Keratinocyte (primary cell): Measurements from ENCODE around the gene ZNF180. TPM values are rescaled to one million over a fixed set of nuclear protein-coding genes. Genes with fewer than 3 reads are reported as not detected.

ENCODE experiments used
- DNase-seq: peaks from one replicate; pipeline ENCODE4 v3.0.0-alpha.2; 2011; ENCODE audit warnings: low read depth, missing footprints, low spot score
- FAIRE-seq: peaks from 2 replicates; lab custom pipeline; 2011; peaks lifted over from hg19 to GRCh38; lab: Jason Lieb, UNC
- H2AFZ ChIP-seq: 2 replicates; pipeline ENCODE4 v1.6.0; 2012; ENCODE audit warnings: low read length, control low read depth, inconsistent platforms; ENCODE audit not compliant: control insufficient read depth
- H3K27ac ChIP-seq: 2 replicates; pipeline ENCODE4 v1.5.1; 2011; ENCODE audit warnings: low read length; ENCODE audit not compliant: control insufficient read depth, insufficient read depth
- H3K27me3 ChIP-seq: 3 replicates; pipeline ENCODE4 v1.6.0; 2011; ENCODE audit warnings: low read length; ENCODE audit not compliant: control insufficient read depth, insufficient read depth; ENCODE audit errors: extremely low read depth
- H3K36me3 ChIP-seq, 2 experiments: 2 replicates in 1 of 2; 3 replicates in 1 of 2; pipeline ENCODE4 v1.5.1; 2011; ENCODE audit warnings: low read length in 2 of 2, mild to moderate bottlenecking in 1 of 2; ENCODE audit not compliant: control insufficient read depth in 2 of 2, insufficient read depth in 2 of 2; ENCODE audit errors: extremely low read depth in 1 of 2
- H3K4me1 ChIP-seq: 3 replicates; pipeline ENCODE4 v1.5.1; 2011; ENCODE audit warnings: low read length; ENCODE audit not compliant: control insufficient read depth, insufficient read depth; ENCODE audit errors: extremely low read depth
- H3K4me2 ChIP-seq: 3 replicates; pipeline ENCODE4 v1.6.0; 2011; ENCODE audit warnings: low read depth, low read length; ENCODE audit not compliant: control insufficient read depth, insufficient read depth; ENCODE audit errors: extremely low read depth
- H3K4me3 ChIP-seq, 3 experiments: fragments of 200-600 bp in 1 of 3; sonication (generic) in 1 of 3; 2 replicates in 2 of 3; 3 replicates in 1 of 3; pipeline ENCODE4 v1.5.1; 2011 to 2016; ENCODE audit warnings: low read length in 3 of 3, mild to moderate bottlenecking in 3 of 3, control low read depth in 2 of 3, inconsistent platforms in 1 of 3, low read depth in 1 of 3, mixed read lengths in 1 of 3, mixed run types in 1 of 3, moderate library complexity in 1 of 3; ENCODE audit not compliant: control insufficient read depth in 2 of 3, insufficient read depth in 2 of 3; ENCODE audit errors: extremely low read depth in 1 of 3
- H3K79me2 ChIP-seq: 2 replicates; pipeline ENCODE4 v1.6.0; 2012; ENCODE audit warnings: low read length; ENCODE audit not compliant: control insufficient read depth, insufficient read depth
- H3K9ac ChIP-seq: 3 replicates; pipeline ENCODE4 v1.6.0; 2011; ENCODE audit warnings: low read length; ENCODE audit not compliant: control insufficient read depth, insufficient read depth; ENCODE audit errors: extremely low read depth
- H3K9me1 ChIP-seq: 3 replicates; pipeline ENCODE4 v1.6.0; 2011; ENCODE audit warnings: low read length; ENCODE audit not compliant: control insufficient read depth, insufficient read depth; ENCODE audit errors: extremely low read depth
- H3K9me3 ChIP-seq: 2 replicates; pipeline ENCODE4 v1.5.1; 2012; ENCODE audit warnings: low read depth, low read length; ENCODE audit not compliant: control insufficient read depth
- H4K20me1 ChIP-seq: 3 replicates; pipeline ENCODE4 v1.6.0; 2011; ENCODE audit warnings: low read length; ENCODE audit not compliant: control insufficient read depth, insufficient read depth; ENCODE audit errors: extremely low read depth
- CTCF ChIP-seq, 3 experiments: IDR thresholded peaks in 1 of 3; conservative IDR thresholded peaks in 1 of 3; optimal IDR thresholded peaks in 1 of 3; 2 replicates in 2 of 3; 3 replicates in 1 of 3; pipeline versions ENCODE3 to v1.5.1; 2011; ENCODE audit warnings: low read length in 3 of 3, mild to moderate bottlenecking in 3 of 3, moderate library complexity in 2 of 3, control low read depth in 1 of 3, inconsistent platforms in 1 of 3; ENCODE audit not compliant: insufficient read depth in 2 of 3; ENCODE audit errors: extremely low read depth in 1 of 3
- EZH2 ChIP-seq: IDR thresholded peaks from one replicate; pipeline ENCODE4 v1.6.1; 2012; ENCODE audit warnings: inconsistent platforms, mild to moderate bottlenecking, low read length, moderate library complexity
- dilution Hi-C: fragments of 300-500 bp; cut with MboI; formaldehyde crosslinking; loops from one replicate; pipeline ENCODE4 v1.7.0; 2020; ENCODE audit warnings: low sequenced_read_pairs; ENCODE audit not compliant: extremely low pct_ligation_motif_present
- polyA plus RNA-seq, 5 experiments: library from polyadenylated mRNA; depleted of rRNA in 3 of 5; stranded (reverse) in 3 of 5; stranded (forward) in 1 of 5; unstranded in 1 of 5; fragments of >200 nt; gene quantifications; 1 replicate in 1 of 5; 2 replicates in 3 of 5; 3 replicates in 1 of 5; pipeline versions ENCODE4 v1.2.1 to v1.2.3, GENCODE V29; 2011 to 2012; ENCODE audit warnings: missing spikeins in 2 of 5, low read depth in 1 of 5, low replicate concordance in 1 of 5

ZNF180 gene
- polyA plus RNA-seq, 1 donor (not counting 4 experiments of a cell fraction or from before 2014, with no cell fraction given) = 2.6 TPM

GRCh38 chr19:44548736-44549135 is 48.4 kb upstream of the ZNF180 start:
- no peak for TF ChIP-seq EZH2
- TF ChIP-seq CTCF (optimal IDR thresholded peaks at IDR 0.05 in 1 of 3, IDR thresholded peaks at IDR 0.05 in 1 of 3, conservative IDR thresholded peaks at IDR 0.05 in 1 of 3; ENCODE audit: extremely low read depth in 1 of 3, insufficient read depth in 2 of 3, low read length in 3 of 3) = no peak
- no peaks in the 10 kb centered on the region for H4K20me1 ChIP-seq
- H3K36me3 ChIP-seq = no peaks in the 10 kb centered on the region
- no peak overlapping the region for H2AFZ ChIP-seq
- peaks cover 20% of the 10 kb centered on the region for H3K4me1 ChIP-seq
- dilution Hi-C loops = no loop called here
- no peak overlapping the region for H3K4me2 ChIP-seq
- no peaks in the 10 kb centered on the region for H3K9me1 ChIP-seq
- no peaks in the 10 kb centered on the region for H3K79me2 ChIP-seq
- no peaks in the 10 kb centered on the region for H3K9me3 ChIP-seq
- no peaks in the 10 kb centered on the region for H3K27me3 ChIP-seq
- no peak overlapping the region for H3K27ac ChIP-seq
- FAIRE-seq (peak; percentile 85), DNase-seq (no peak)
- H3K9ac ChIP-seq = no peak overlapping the region
- no peak overlapping the region for H3K4me3 ChIP-seq

- H4K20me1 ChIP-seq = no peaks in the 10 kb centered on the region
- TF ChIP-seq EZH2 (no peak), CTCF (optimal IDR thresholded peaks at IDR 0.05 in 1 of 3, IDR thresholded peaks at IDR 0.05 in 1 of 3, conservative IDR thresholded peaks at IDR 0.05 in 1 of 3; ENCODE audit: extremely low read depth in 1 of 3, insufficient read depth in 2 of 3, low read length in 3 of 3) (no peak)
Measured at GRCh38 chr19:44544031-44544430, 43.7 kb upstream of the ZNF180 start.

More at GRCh38 chr19:44544031-44544430, 43.7 kb upstream of the ZNF180 start:
- DNase-seq = no peak
- no peak overlapping the region for H2AFZ ChIP-seq
- H3K4me3 ChIP-seq = no peak overlapping the region
- H3K79me2 ChIP-seq = no peaks in the 10 kb centered on the region
- H3K9me3 ChIP-seq = no peaks in the 10 kb centered on the region
- no peak overlapping the region for H3K27ac ChIP-seq
- dilution Hi-C loops = no loop called here
- no peak for FAIRE-seq
- H3K4me1 ChIP-seq = peaks cover 10% of the 10 kb centered on the region
- no peak overlapping the region for H3K4me2 ChIP-seq
- no peaks in the 10 kb centered on the region for H3K9me1 ChIP-seq
- no peaks in the 10 kb centered on the region for H3K27me3 ChIP-seq
- no peak overlapping the region for H3K9ac ChIP-seq
- no peaks in the 10 kb centered on the region for H3K36me3 ChIP-seq
